Measurements from ENCODE around the gene PCCB.

DNA sequence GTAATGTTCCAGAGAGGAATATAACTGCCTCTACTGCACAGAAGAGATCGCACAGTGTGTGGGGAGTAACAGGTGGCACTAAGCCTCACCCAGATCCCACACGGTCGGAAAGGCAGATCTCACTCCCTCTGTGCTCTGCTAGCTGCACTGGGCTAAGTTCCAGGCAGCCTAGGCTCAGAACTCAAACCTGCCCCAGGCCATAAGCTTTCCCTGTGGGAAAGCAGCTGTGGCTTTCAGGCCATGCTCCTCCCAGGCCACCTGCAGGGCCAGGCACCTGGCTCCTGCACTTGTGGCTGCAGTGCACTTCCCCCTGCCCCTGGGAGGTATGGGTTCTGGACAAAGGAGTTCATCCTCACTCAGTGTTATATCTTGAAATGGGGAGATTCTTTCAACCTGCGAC is 27.5 kb downstream of the PCCB start:
- TF ChIP-seq EZH2 (IDR thresholded peaks at IDR 0.05), result no peak
- TF ChIP-seq POLR2AphosphoS5 (IDR thresholded peaks at IDR 0.05; ENCODE audit: borderline replicate concordance, low read depth, low read length), result no peak
